ENCODE results near the gene ELAVL4.

ELAVL4 gene

DNA sequence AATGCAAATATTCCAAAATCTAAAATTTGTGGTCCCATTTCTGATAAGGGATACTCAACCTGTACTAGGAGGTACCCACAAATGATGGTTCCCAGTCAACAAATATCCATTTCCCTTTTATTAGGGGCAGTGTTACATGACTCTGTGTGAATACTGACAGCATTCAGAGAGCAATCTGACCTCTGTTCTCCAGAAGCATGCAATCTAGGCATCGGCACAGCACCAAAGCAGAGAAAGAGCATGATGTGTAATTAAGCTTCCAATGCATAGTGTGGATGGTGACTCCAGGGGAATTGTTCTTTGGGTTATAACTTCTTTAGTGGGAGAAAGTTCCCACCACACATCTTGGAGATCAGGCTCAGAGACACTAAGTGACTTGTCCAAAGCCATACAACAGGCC, 71.6 kb downstream of the ELAVL4 start:
- DNase-seq (ENCODE audit: low read depth): no peak

DNA sequence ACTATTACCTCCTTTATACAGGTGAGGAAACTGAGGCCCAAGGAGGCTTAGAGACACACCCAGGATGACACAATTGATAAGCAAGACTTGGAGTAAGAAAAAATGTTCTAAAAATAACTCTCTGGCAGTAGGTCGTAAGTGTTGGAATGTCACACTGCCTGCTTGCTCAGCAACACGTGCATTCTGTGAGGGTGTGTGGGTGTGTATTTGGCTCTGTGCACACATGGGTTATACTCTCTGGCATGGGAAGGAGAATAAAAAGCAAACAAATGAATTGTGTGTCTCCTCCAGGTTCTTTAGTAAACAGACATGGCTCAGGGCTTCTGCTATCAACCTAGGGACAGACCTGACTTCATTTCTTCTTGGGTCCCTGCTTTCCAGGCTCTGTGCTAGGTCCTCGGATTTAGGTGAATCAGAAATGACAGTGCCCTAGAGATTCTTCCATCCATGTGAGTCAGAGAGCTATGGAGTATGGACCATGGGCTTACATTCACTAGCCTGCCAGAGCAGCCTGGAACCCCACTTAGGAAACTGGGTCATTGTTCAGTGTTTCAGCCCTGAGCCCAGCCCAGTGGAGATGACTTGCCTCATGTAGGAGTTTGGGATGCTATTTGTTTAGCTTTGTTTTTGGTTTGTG, 72.4 kb downstream of the ELAVL4 start:
- DNase-seq (ENCODE audit: low read depth): no peak

GRCh38 chr1:50183378-50184133, 74.8 kb downstream of the ELAVL4 start:
- no peak for DNase-seq (ENCODE audit: low read depth)

DNA sequence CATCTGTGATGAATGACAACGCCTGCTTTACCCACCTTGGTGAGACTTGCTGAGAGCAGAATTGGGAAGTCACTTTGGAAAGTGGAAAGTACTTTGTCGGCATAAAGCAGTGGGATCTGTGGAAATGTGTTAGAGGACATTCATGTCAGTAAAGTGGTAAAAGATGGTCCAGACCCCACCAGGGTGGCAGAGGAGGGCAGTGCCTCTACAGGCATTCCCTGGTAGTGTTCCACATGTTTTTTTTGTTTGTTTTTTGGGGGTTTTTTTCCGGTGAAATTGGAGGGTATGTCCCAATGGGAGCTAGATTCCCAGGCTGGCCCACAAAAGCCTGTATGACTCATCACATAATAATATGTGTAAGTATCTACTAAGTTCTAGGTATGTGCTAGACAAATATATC, 80.6 kb downstream of the ELAVL4 start:
- DNase-seq (ENCODE audit: low read depth): no peak

DNA sequence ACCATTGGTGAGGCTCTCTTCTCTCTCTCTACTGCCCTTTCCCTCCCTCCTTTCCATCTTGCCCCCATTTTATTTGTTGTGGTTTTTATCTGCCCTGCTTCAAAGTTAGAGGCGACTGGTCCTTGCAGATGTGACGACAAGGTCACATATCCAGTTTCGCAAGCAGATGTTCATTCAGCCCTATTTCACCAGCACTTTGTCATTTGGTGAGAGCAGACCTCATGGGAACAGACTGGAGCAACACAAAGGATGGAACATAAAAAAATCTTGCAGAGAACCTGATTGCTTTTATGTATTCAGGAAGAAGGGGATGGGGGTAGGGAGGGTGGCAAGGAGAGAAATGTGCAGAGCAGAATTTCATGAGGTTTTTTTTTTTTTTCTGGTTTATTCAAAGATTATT, 84.3 kb downstream of the ELAVL4 start:
- no peak for DNase-seq (ENCODE audit: low read depth)

DNA sequence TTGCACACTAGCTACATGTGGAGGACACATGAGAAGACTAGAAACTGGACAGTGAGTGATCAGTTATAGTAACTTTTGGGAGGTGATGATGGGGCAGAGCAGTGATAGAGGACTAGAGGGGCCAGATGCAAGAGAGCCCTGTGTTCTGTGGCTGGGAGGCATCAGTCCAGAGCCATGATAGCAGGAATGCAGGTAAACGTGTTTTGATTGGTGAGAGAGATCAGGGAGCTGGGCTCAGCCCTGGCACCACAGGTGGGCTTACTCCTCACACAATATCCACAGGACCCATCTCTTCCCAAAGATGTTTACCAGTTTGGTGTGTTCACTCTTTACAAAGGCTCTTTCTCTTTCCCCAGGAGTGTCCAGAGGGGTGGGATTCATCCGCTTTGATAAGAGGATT, 86.5 kb downstream of the ELAVL4 start:
- DNase-seq (ENCODE audit: low read depth): no peak

- DNase-seq (ENCODE audit: low read depth): no peak
These were observed 87.4 kb downstream of the ELAVL4 start for GRCh38 chr1:50196081-50196480.

GRCh38 chr1:50197216-50197615, 88.5 kb downstream of the ELAVL4 start:
- DNase-seq (ENCODE audit: low read depth): no peak

GRCh38 chr1:50208315-50208714, 99.6 kb downstream of the ELAVL4 start:
- DNase-seq (ENCODE audit: low read depth): no peak

DNA sequence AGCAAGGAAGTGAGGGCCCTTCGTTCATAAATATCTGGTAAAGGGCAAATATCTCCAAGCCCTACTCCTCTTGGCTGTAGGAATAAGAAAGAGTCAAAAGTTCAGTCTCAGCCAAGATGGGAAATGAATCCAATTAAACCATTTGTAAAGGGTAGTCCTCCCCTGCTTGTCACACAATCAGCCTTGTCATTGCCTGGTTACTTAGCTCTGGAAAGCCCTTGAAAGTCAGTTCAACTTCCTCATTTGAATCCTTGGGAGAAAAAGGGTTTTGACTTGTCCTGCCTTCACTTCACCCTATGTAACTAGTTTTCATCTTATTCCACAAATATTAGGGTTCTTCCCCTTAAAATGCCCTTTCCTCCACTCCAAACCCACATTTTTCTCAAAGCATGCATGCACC, 100.0 kb downstream of the ELAVL4 start:
- no peak for DNase-seq (ENCODE audit: low read depth)

DNA sequence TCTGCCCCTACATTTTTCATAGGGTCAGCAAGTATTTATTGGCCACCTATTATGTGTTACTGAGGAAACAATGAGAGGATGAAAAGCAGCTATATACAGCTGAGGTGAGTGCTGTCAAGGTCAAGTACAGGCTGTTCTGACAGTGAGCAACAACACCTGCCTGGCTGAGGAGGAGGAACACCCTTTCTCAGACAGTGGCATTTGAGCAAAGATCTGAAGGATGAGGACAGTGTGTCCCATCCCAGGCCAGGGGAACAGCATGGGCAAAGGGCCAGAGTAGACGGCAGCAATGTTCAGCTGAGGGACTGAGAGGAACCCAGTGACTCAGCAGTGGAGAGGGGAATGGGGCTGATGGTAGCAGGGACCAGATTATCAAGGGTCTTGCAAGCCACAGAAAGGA, 101.0 kb downstream of the ELAVL4 start:
- no peak for DNase-seq (ENCODE audit: low read depth)

- DNase-seq (ENCODE audit: low read depth): no peak
These were observed 104.8 kb downstream of the ELAVL4 start for GRCh38 chr1:50213505-50213904.

- DNase-seq (ENCODE audit: low read depth): no peak
These were observed 106.0 kb downstream of the ELAVL4 start for GRCh38 chr1:50214717-50215116.

DNA sequence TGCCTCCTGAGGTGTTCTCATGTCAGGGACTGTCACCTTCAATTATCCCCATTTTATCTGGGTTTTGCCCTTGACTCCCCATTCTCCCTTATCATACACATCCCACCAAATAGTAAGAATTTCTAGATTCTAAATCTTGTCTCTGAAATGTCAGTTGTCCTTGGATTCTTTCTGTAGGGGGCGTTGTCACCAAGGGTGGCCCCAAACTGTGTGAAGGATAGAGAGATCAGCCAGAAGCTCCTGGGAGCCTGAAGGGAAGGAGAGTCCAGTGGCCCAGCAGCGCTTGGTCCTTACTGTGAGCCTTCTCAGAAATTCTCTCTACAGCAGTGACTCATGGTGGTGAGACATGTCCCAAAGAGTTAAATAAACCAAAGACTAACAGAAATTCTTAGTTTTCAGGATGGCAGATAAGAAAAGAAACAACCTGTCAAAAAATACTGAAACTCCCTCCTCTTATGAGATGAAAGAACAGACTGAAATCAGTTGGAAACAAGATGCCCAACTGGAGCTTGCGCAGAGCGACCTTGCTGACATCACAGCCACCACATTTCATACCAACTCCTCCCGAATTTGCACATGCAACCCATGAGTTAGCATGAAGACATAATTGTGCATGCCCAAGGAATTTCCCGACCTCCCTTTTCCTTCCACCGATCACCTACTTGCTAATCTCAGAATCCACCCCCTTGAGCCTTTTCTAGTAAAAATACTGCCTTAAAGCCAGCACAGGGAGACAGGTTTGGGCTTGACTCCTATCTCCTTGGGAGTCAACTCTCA, 109.8 kb downstream of the ELAVL4 start:
- no peak for DNase-seq (ENCODE audit: low read depth)

GRCh38 chr1:50228871-50229384, 120.2 kb downstream of the ELAVL4 start:
- no peak for DNase-seq (ENCODE audit: low read depth)

DNA sequence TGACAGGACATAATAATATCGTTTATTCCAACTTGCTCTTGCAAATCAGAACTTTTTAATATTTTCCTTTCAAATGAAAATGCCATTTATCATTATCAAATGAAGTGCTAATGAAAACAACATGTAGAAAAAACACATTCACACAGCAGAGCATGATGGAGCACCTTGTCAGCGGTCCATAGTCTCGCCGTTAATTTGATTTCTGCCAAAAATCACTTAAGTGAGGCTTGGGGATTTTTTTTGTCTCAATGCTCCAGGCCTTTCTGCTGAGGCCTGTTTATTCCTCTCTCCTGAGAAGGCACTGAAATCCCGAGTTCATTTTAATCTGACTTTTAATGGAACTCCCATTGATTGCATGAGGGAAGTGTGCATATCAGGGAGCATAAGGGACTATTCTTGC, 122.5 kb downstream of the ELAVL4 start:
- no peak for DNase-seq (ENCODE audit: low read depth)

DNA sequence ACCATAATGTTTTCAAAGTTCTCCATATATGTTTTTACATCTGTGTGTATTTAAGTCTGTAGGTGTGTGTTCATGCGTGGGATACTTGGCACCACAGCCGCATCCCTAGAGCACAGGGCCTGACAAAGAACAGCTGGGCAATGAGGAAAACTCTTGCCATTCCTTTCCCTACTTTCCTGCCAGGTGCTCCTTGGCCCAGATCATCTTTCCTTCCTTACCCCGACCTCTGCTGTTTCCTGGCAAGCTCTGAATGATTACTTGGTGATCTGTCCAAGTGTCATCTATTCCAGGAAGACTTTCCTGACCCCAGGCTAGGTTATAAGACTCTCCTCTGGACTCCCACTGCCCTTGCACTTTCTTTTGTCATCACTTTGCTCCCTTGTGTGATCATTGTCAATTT, 123.6 kb downstream of the ELAVL4 start:
- DNase-seq (ENCODE audit: low read depth): no peak

- DNase-seq (ENCODE audit: low read depth): no peak
These were observed 127.9 kb downstream of the ELAVL4 start for GRCh38 chr1:50236656-50237055.

- DNase-seq (ENCODE audit: low read depth): no peak
These were observed 128.3 kb downstream of the ELAVL4 start for GRCh38 chr1:50237056-50237455.

DNA sequence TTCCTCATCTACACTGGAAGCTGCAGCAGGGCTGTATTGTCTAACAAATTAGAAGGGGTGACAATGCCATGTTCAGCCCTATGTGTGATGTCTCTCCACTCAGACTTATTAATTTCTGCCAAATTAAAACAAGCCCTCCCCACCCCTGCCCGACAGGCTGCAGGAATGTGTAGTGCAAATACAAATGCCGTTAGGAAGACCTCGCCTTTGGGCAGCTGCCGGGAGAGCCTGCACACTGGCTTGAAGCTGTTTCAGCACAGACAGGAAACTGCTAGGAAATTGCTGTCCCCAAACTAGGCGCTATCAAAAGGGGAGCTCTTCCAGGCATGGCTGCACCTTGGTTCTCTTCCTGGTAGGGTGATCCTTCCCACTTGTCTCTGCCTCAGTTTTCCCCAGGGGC, 135.2 kb downstream of the ELAVL4 start:
- DNase-seq (ENCODE audit: low read depth): no peak

DNA sequence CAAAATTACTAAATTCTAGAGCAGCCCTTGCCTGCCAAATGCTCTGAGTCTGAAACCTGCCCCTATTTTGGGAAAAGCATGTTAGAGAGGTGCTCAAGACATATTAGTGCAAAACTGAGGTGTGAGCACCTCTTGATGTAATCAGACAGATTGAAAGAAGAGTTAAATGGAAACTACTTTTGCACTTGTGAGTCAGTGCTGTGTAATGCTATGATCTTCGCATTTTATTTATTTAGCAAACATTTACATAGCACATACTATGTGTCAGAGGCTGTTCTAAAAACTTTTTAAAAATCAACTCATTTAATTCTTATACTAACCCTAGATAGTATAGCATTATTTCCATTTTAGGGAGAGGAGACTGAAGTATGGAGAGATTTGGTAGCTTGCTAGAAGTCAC, 138.1 kb downstream of the ELAVL4 start:
- no peak for DNase-seq (ENCODE audit: low read depth)

DNA sequence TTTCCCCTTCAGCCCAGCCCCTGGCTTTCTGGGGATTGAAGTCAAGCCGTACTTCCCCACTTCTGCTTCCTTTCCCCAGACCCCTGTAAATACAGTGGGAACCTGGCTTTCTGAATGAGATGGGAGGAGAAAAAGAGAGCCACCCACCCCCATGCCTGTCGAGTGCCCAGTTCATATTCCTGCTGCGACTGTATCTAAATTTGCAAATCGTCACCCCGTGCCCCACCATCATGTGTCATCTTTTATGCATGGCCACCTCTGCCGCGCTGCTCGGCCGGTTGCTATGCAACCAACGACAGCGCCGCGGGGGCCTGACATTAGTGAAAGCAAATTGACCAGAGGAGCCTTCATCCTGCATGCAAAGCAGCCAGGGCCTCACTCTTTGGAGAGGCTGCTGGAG, 143.0 kb downstream of the ELAVL4 start:
- no peak for DNase-seq (ENCODE audit: low read depth)

- DNase-seq (ENCODE audit: low read depth): no peak
These were observed 143.5 kb downstream of the ELAVL4 start for GRCh38 chr1:50252196-50252595.
